Measurements from ENCODE around the gene AGAP3.

The AGAP3 gene

DNA sequence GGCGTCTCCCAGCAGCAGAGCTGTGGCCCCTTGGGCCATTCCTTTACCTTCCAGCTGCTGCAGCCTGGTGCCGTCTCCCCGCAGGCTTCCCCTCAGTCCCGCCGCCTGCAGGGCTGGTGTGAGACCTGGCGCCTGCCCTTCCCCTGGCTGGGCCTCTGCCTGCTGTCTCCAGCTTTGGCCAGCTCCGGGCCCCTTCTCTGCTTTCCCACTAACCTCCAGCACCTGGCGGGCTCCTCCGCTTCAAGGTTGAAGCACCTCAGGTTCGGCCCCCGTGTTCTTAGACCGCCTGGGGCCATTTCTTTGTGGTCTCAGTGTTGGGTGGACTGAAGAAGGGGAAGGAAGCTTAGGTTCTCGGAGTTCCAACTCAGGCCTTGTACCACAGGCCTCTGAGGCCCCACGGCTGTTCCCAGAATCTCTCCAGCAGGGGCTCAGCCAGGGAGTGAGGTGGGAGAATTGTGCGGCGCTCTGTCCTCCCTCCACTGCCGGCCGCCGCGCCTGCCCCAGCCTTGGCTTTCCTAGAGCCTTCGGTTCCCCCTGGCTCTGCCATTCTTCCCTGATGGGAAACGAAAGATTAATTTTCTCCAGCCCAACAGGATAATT lies 50.9 kb downstream of the AGAP3 start:
- DNase-seq (ENCODE audit: low spot score) = no peak

DNA sequence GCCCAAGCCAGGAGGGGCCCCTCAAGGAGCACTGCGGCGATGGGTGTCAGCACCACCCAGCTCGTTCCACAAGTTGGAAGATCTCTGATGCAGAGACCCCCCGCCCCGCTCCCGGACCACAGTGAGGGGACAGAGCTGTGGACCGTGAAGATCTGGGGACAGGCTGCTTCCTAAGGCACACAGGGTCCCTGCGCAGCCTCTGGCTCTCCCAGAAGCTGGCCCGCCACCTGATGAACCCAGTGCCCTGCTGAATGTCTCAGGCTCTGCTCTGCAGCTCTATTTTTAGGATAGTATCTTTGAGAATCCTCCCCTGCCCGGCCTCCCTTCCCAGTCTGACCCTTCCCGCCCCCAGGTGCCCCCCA lies 51.5 kb downstream of the AGAP3 start:
- no peak for DNase-seq (ENCODE audit: low spot score)

DNA sequence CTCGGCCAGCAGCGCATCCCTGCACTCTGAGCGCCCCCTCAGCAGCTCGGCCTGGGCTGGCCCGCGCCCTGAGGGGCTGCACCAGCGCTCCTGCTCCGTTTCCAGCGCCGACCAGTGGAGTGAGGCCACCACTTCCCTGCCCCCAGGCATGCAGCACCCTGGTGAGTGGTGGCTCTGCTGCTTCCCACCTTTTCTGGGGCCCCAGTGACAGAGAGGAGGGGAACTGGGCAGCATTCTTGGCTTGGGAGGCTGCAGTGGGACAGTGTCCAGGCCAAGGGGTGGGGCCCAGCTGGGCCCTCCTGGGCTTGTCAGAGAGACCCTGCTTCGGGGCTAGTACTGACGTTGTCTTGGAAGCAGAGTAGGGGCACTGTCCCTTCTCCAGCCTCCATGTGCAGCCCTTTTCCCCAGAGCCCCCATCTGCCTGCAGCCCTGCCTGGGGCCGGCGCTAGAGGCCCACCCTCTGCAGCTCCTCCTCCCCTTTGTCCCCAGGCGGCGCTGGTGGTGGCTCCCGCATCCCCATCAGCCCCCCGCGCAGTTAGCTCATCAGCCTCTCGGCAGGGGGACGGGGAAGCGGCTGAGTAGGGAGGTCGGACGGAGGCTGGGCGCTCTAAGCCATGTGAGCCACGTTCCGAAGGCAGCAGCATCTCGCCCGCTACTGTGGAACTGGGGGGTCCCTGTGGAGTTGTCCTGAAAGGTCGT lies 52.0 kb downstream of the AGAP3 start:
- DNase-seq (ENCODE audit: low spot score) = no peak

DNA sequence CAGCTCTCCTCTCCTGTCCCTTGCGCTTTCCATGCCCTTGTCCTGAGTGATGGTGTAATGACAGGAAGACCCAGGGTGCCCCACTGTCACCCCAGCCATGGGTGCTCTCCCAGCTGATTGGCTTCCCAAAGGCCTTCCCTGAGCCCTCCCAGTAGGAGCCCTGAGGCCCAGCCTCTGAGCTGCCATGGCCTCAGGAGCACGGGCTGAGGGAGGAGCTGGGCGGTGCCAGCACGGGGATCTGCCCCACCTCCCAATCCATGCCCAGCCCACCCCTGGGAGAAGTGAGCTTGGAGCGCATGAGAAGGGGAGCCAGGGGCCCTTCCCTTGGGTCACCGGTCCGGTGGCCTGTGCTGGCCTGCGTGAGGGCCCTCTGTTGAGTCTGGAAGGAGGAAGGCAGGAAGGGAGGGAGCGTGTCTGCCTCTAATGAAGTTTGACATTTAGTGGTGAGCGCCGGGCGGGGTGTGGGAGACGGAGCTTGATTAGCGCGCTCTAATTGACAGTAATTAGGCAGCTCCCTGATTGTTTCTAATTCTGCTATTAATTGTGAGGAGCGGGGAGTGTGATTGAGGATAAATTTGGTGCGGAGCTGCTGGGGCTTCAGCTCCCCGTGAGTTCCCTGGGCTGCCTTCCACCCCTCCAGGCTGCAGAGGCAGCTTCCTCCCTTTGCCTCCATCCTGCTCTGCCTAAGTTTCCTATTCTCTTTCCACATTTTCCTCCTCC lies 53.0 kb downstream of the AGAP3 start:
- DNase-seq (ENCODE audit: low spot score) = no peak

GRCh38 chr7:151139791-151140190 lies 53.5 kb downstream of the AGAP3 start:
- DNase-seq (ENCODE audit: low spot score) = no peak

- no peak for DNase-seq (ENCODE audit: low spot score)
Observed at GRCh38 chr7:151140826-151141225, 54.6 kb downstream of the AGAP3 start.

DNA sequence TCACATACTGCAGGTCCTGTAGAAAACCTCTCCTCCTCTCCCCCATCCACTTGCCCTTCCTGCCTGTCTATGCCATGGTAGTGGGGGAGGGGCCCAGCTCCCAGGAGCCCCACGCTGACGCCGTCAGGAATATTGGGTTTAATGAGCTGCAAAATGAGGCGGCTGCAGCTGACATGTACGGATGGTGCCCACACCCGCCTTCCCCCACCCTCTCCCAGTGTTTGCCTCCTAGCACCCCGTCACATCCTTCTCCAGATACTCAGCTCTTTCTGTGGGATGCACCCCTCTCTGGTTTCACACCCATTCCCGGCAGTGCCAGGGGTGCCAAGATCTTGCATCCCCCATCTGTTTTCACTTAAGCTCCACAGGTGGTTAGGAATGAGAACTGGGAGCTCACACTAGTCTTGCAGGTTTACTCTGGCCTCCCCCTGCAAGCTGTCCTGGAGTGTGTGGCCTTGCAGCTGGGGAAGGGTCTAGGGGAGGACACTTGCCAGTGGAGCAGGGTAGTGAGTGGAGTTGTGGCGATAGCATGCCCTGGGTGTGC lies 55.1 kb downstream of the AGAP3 start:
- no peak for DNase-seq (ENCODE audit: low spot score)

GRCh38 chr7:151141855-151142685 lies 55.8 kb downstream of the AGAP3 start:
- no peak for DNase-seq (ENCODE audit: low spot score)

DNA sequence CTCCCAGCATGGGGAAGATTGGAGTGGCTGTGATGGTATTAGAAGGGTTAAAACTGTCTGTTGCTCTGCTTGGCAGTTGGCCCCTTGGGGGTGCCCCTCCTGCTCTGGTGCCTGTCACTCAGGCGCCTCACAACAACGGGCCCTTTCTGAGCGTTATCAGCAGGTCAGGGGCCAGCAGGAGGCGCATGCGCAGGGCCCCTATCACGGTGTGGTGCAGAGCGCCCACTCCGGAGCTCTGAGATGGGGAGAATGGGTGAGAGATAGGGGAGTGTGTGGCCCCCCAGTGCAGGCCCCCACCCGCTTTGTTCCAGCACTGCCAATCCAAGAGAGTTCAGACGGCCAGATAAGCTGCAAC lies 56.4 kb downstream of the AGAP3 start:
- DNase-seq (ENCODE audit: low spot score) = no peak

DNA sequence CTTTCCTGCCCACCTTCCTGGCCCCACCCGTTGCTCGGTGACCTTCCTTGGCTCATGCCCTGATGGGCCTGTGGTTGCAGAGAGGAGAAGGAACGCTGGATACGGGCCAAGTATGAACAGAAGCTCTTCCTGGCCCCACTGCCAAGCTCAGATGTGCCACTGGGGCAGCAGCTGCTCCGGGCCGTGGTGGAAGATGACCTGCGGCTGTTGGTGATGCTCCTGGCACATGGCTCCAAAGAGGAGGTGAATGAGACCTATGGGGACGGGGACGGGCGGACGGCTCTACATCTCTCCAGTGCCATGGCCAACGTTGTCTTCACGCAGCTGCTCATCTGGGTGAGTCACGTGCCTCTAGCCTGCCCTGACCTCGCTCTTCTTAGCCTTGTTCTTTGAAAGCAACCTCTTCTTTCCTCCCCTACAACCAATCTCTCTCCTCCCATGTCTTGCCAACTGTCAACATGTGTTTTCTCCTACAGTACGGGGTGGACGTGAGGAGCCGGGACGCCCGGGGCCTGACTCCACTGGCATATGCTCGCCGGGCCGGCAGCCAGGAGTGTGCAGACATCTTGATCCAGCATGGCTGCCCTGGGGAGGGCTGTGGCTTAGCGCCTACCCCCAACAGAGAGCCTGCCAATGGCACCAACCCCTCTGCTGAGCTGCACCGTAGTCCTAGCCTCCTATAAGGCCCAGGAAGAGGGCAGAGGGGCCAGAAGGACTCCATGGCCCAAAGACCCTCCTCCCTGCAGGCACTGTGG lies 57.2 kb downstream of the AGAP3 start:
- DNase-seq (ENCODE audit: low spot score) = no peak

DNA sequence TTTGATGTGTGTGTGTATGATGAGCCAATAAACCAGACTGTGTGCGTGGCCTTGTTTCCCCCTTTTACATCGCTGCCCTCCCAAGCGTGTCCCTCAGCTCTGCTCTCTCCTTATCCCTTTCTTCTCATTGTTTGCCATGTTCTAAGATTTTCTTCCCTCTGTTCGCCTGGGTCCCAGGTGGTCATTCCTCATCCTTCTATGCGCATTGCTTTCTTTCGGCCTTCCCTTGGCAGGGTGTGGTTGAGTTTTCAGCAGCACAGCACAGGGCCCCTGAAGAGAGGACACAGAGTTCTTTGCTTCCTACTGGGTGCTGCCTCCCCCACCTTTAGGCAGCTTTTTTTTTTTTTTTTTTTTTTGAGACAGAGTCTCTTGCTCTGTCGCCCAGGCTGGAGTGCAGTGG lies 58.1 kb downstream of the AGAP3 start:
- no peak for DNase-seq (ENCODE audit: low spot score)

DNA sequence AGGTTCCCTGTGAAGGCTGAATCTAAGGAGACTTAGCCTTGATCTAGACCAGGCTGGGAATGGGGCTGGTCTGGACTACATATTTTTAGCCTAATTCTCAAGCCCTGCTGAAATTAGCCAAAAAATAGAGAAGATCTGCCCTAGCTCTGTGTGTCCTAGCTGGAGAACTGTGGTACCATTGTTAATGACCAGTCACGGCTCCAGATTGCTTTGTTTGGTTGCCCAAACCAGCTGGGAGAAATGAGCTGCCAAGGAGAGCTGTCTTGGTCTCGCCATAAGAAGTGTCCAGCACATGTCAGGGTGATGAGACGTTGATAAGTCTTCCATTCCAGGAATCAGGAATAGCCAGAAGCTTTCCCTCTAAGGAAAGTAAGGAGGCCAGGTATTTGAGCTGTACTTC lies 60.5 kb downstream of the AGAP3 start:
- DNase-seq (ENCODE audit: low spot score) = no peak

DNA sequence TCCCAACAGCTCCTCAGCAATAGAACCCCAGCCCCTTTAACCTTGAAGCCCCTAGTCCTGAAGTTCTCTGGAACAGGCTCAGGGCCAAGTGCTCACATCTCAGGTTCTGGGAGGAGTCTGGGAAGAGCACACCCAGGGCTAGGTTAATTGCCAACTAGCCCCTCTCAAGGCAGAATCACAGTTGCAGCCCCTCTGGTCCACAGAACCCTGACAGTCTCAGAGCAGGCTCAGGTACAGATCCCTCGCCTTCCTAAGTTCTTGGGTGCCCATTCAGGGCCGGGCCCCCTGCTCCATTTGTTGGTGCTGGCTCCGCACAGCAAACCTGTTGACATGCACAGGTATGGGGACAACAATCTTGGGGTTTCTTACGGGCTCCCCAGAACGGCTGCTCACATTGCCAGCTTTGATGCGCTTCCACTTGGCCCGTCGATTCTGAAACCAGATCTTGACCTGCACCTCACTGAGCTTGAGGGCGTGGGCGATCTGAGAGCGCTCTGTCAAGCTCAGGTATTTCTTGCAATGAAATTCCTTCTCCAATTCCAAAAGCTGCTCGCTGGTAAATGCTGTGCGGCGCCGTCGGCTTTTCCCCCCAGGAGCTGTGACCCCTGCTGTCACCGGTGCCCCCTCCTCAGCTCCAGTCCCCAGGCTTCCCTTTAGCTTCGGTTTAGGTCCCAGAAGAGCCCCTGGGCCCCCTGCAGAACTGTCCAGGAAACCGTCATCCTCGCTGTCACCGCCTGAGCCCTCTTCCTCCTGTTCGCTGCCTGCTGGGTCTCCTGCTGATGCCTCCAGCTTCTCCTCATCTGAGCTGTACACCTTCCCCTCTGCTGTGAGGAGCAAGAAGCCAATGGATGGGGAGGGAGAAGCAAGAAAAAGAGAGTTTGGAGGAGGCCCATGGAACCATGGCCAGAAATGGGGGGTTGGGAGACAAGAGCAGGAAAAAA lies 62.3 kb downstream of the AGAP3 start:
- DNase-seq (ENCODE audit: low spot score) = no peak

DNA sequence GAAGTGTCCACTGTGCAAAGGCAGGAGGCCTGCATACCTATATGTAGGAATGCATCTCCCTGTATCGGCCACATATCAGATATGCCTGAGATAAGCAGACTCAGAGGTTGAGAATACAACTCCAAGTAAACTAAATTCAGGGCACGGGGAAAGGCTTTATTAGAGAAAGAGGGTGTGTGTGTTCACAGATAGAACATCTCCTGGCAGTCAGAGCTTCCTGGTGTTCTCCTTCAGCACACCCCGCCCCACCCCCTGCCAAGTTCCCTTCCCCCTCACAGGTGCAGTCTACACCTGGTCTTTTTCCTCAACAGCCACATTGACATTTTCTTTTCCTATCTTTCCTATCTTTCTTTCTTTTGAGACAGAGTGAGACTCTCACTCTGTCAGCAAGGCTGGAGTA lies 64.1 kb downstream of the AGAP3 start:
- DNase-seq (ENCODE audit: low spot score) = no peak

GRCh38 chr7:151152643-151153513 lies 66.6 kb downstream of the AGAP3 start:
- peak; percentile 16 for DNase-seq (ENCODE audit: low spot score)

- peak; percentile 14 for DNase-seq (ENCODE audit: low spot score)
Observed at GRCh38 chr7:151157645-151158329, 71.5 kb downstream of the AGAP3 start.

DNA sequence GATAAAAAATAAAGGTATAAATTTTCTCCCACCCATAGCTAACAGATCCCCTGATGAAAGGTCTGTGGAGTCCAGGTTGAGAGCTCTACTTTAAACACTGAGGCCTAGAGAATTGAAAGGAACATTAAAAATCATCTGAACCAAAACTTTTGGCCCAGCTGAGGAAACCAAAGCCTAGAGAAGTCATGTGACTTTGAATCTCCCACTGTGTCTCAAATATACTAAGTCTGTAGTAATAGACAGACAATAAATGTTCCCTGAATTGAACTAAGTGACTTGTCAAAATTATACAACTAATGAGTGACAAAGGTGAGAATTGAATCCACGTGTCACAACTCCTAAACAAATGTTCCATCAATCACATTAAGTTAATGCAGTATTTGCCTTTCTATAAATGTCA lies 75.5 kb downstream of the AGAP3 start:
- no peak for DNase-seq (ENCODE audit: low spot score)

DNA sequence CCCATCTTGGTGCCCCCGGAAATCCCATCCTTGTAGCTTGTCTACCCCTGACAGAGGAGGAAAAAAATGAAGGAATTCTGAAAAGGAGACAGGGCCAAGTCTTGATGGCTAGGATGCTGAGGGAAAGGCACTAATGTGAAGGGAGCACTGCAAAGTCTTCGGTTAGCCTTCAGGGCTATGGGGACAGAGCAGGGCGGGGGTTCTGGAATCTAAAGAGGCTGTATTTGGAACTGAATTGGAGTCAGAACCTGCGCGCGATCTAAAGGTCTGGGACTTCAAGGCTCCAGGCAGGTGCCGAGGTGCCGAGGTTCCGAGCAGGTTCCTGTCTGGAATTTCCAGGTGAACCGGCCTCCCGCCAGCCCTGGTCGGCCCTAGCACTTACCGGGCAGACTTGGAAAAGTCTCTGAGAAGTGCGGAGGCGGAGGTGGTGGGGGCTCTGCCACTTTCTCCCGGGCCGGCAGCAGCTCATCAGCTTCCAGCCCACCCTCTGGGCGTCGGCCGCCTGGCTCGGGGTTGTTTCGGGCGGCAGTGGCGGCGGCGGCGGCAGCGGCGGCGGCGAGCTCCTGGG lies 80.4 kb downstream of the AGAP3 start:
- no peak for DNase-seq (ENCODE audit: low spot score)
